Chondrocyte (in vitro differentiated cells): ENCODE measurements around the gene SLC7A14. TPM values are rescaled to one million over a fixed set of nuclear protein-coding genes. Genes with fewer than 3 reads are reported as not detected.

Experiments
- DNase-seq: peaks from one replicate; pipeline ENCODE4 v3.0.0; 2021; ENCODE audit warnings: mixed read lengths, low spot score
- H3K27ac Mint-ChIP-seq: one replicate; pipeline ENCODE4 v1.8.0; 2021; ENCODE audit warnings: mild to moderate bottlenecking, moderate library complexity, mixed read lengths; ENCODE audit not compliant: unreplicated experiment
- H3K27me3 Mint-ChIP-seq: 2 replicates; pipeline ENCODE4 v1.8.0; 2021; ENCODE audit warnings: low read depth, mixed read lengths
- H3K36me3 Mint-ChIP-seq: 2 replicates; pipeline ENCODE4 v1.8.0; 2021; ENCODE audit warnings: low read depth, mixed read lengths
- H3K4me1 Mint-ChIP-seq: 2 replicates; pipeline ENCODE4 v1.8.0; 2021; ENCODE audit warnings: low read depth, mild to moderate bottlenecking, mixed read lengths
- H3K4me3 Mint-ChIP-seq: one replicate; pipeline ENCODE4 v1.8.0; 2021; ENCODE audit warnings: mild to moderate bottlenecking, moderate library complexity, mixed read lengths; ENCODE audit not compliant: unreplicated experiment
- H3K9me3 Mint-ChIP-seq: 2 replicates; pipeline ENCODE4 v1.8.0; 2021; ENCODE audit warnings: low read depth, mixed read lengths
- total RNA-seq: library from RNA; stranded (reverse); gene quantifications from 3 replicates; pipeline ENCODE4 v1.2.1, GENCODE V29; 2021
- TF ChIP-seq, protein P1 (sequence below): fragments of 200-600 bp; sonication (generic); IDR thresholded peaks from 2 replicates; pipeline ENCODE4 v1.5.0; 2021; ENCODE audit warnings: antibody characterized with exemption, mild to moderate bottlenecking, moderate library complexity

Gene SLC7A14
- total RNA-seq, 1 donor from 2014 or later: 0.02 TPM

GRCh38 chr3:170465955-170466354 is 119.9 kb downstream of the SLC7A14 start:
- no peaks in the 10 kb centered on the region for H3K36me3 Mint-ChIP-seq
- DNase-seq: no peak
- no peak overlapping the region for H3K4me3 Mint-ChIP-seq
- H3K27ac Mint-ChIP-seq: no peak overlapping the region
- peaks cover 4% of the 10 kb centered on the region for H3K27me3 Mint-ChIP-seq
- H3K9me3 Mint-ChIP-seq: no peaks in the 10 kb centered on the region
- peaks cover 3% of the 10 kb centered on the region for H3K4me1 Mint-ChIP-seq
- TF ChIP-seq, protein P1, sequence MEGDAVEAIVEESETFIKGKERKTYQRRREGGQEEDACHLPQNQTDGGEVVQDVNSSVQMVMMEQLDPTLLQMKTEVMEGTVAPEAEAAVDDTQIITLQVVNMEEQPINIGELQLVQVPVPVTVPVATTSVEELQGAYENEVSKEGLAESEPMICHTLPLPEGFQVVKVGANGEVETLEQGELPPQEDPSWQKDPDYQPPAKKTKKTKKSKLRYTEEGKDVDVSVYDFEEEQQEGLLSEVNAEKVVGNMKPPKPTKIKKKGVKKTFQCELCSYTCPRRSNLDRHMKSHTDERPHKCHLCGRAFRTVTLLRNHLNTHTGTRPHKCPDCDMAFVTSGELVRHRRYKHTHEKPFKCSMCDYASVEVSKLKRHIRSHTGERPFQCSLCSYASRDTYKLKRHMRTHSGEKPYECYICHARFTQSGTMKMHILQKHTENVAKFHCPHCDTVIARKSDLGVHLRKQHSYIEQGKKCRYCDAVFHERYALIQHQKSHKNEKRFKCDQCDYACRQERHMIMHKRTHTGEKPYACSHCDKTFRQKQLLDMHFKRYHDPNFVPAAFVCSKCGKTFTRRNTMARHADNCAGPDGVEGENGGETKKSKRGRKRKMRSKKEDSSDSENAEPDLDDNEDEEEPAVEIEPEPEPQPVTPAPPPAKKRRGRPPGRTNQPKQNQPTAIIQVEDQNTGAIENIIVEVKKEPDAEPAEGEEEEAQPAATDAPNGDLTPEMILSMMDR: no peak

GRCh38 chr3:170463011-170463410 is 122.9 kb downstream of the SLC7A14 start:
- DNase-seq: no peak
- no peaks in the 10 kb centered on the region for H3K4me1 Mint-ChIP-seq
- TF ChIP-seq, protein P1: no peak
- H3K4me3 Mint-ChIP-seq: no peak overlapping the region
- H3K27ac Mint-ChIP-seq: no peak overlapping the region
- no peaks in the 10 kb centered on the region for H3K9me3 Mint-ChIP-seq
- no peaks in the 10 kb centered on the region for H3K36me3 Mint-ChIP-seq
- peaks cover 8% of the 10 kb centered on the region for H3K27me3 Mint-ChIP-seq

DNA sequence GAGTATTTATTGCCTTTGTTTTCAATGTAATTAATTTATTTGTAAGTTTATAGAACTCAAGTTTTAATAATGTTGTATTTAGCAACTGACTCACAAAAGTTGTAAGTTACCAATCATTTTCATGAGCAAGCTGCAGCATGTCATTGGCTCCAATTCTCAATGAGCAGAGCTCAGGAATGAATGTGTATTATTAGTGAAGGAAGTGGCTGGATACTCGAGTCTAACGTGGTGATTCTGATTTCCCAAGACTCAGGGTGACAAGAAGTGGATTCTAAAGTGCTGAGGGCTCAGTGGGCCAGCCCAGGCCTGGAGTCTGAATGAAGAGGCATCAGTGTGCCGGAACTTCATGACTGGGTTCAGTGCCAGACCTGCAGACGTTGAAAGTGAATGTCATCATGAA is 127.6 kb downstream of the SLC7A14 start:
- Mint-ChIP-seq H3K27me3 (peaks cover 9% of the 10 kb centered on the region), H3K4me3 (no peak overlapping the region), H3K4me1 (no peaks in the 10 kb centered on the region), H3K27ac (no peak overlapping the region), H3K9me3 (no peaks in the 10 kb centered on the region), H3K36me3 (no peaks in the 10 kb centered on the region)
- no peak for DNase-seq
- TF ChIP-seq, protein P1: no peak

DNA sequence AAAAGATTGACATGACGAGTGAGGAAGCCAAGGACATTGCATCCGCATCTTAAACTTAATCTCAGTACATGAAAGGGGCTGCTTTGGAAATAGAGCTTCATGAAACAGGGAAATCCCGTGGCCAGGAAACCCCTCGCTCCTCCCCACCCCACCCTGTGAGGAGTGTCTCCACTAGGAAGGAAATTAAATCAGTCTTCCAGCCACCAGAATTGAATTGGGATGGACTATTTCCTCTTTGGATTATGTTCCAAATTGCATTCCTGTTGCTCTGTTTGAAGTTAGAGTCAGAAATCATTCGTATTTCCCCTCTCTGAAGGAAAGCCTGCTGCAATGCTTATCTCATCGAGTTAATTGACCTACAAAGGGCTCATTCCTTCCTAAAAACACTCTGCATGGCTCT is 131.4 kb downstream of the SLC7A14 start:
- no peak for DNase-seq
- Mint-ChIP-seq H3K27me3 (peaks cover 5% of the 10 kb centered on the region), H3K4me1 (no peaks in the 10 kb centered on the region), H3K36me3 (no peaks in the 10 kb centered on the region), H3K27ac (no peak overlapping the region), H3K4me3 (no peak overlapping the region), H3K9me3 (no peaks in the 10 kb centered on the region)
- TF ChIP-seq, protein P1: no peak

- H3K4me1 Mint-ChIP-seq: no peaks in the 10 kb centered on the region
- no peak for DNase-seq
- H3K9me3 Mint-ChIP-seq: no peaks in the 10 kb centered on the region
- no peak overlapping the region for H3K4me3 Mint-ChIP-seq
- H3K36me3 Mint-ChIP-seq: no peaks in the 10 kb centered on the region
- TF ChIP-seq, protein P1: no peak
- H3K27me3 Mint-ChIP-seq: peaks cover 1% of the 10 kb centered on the region
- no peak overlapping the region for H3K27ac Mint-ChIP-seq
Measured at GRCh38 chr3:170450039-170450438, 135.8 kb downstream of the SLC7A14 start.
